Naive thymus-derived CD4-positive, alpha-beta T cell (primary cell): ENCODE results near the gene NRN1L. TPM values are rescaled to one million over a fixed set of nuclear protein-coding genes. Genes with fewer than 3 reads are reported as not detected.
"Not testable (repeated sequence)": the region's sequence is repeated elsewhere in the genome, so short reads cannot be mapped to it uniquely, and the experiment has no call there.

Experiments
- ATAC-seq: fragments of 150-1000 bp; cut with Tn5 transposase; 2 replicates; pipeline ENCODE4 v1.10.0; 2021; ENCODE audit warnings: mild to moderate bottlenecking, moderate library complexity
- CTCF ChIA-PET: fragments of 350-600 bp; sonication (Branson Sonifier 250); formaldehyde crosslinking; loops from one replicate; lab custom pipeline; 2021; ENCODE audit warnings: antibody characterized with exemption; lab: Charles Lee
- POLR2A ChIA-PET: fragments of 350-600 bp; sonication (Branson Sonifier 250); formaldehyde crosslinking; loops from one replicate; lab custom pipeline; 2021; ENCODE audit warnings: antibody characterized with exemption, inconsistent platforms; lab: Charles Lee
- DNase-seq, 9 donors: peaks; one replicate each; pipeline versions ENCODE4 v3.0.0 to v3.0.0-alpha.2; 2020 to 2022; ENCODE audit warnings: mixed read lengths in 1 of 9
- H3K27ac ChIP-seq: one replicate; pipeline ENCODE4 v1.7.0; 2013; ENCODE audit warnings: mild to moderate bottlenecking, low read depth, low read length, moderate library complexity
- H3K27me3 ChIP-seq, 2 donors: one replicate each; pipeline ENCODE4 v1.7.0; 2013; ENCODE audit warnings: low read length in 2 of 2, mild to moderate bottlenecking in 2 of 2, moderate library complexity in 2 of 2; ENCODE audit not compliant: control insufficient read depth in 2 of 2, insufficient read depth in 2 of 2
- H3K36me3 ChIP-seq, 3 experiments: 1 replicate in 2 of 3; 2 replicates in 1 of 3; pipeline ENCODE4 v1.7.0; 2013; ENCODE audit warnings: low read length in 3 of 3, mild to moderate bottlenecking in 3 of 3, moderate library complexity in 1 of 3; ENCODE audit not compliant: insufficient read depth in 3 of 3, control insufficient read depth in 2 of 3
- H3K4me1 ChIP-seq, 2 donors: one replicate each; pipeline ENCODE4 v1.7.0; 2013; ENCODE audit warnings: low read length in 2 of 2, mild to moderate bottlenecking in 2 of 2, moderate library complexity in 1 of 2; ENCODE audit not compliant: control insufficient read depth in 2 of 2, insufficient read depth in 2 of 2
- H3K4me3 ChIP-seq: 2 replicates; pipeline ENCODE4 v1.7.0; 2013; ENCODE audit warnings: mild to moderate bottlenecking, low read length
- H3K9me3 ChIP-seq, 3 experiments: 1 replicate in 2 of 3; 2 replicates in 1 of 3; pipeline ENCODE4 v1.7.0; 2013; ENCODE audit warnings: low read length in 3 of 3; ENCODE audit not compliant: control insufficient read depth in 2 of 3
- H3K27ac Mint-ChIP-seq, 9 donors: one replicate each; pipeline ENCODE4 v1.8.0; 2020 to 2022; ENCODE audit warnings: mixed read lengths in 9 of 9, mild to moderate bottlenecking in 8 of 9, moderate library complexity in 5 of 9, inconsistent platforms in 2 of 9
- H3K27me3 Mint-ChIP-seq, 5 donors: one replicate each; pipeline ENCODE4 v1.8.0; 2021 to 2022; ENCODE audit warnings: mixed read lengths in 5 of 5, mild to moderate bottlenecking in 1 of 5
- H3K36me3 Mint-ChIP-seq, 5 donors: one replicate each; pipeline ENCODE4 v1.8.0; 2020 to 2022; ENCODE audit warnings: mixed read lengths in 5 of 5, mild to moderate bottlenecking in 3 of 5, inconsistent platforms in 1 of 5
- H3K4me1 Mint-ChIP-seq, 7 donors: one replicate each; pipeline ENCODE4 v1.8.0; 2020 to 2022; ENCODE audit warnings: mixed read lengths in 7 of 7, mild to moderate bottlenecking in 3 of 7, inconsistent platforms in 1 of 7
- H3K4me3 Mint-ChIP-seq, 10 donors: one replicate each; pipeline ENCODE4 v1.8.0; 2020 to 2022; ENCODE audit warnings: mild to moderate bottlenecking in 10 of 10, mixed read lengths in 10 of 10, moderate library complexity in 6 of 10, inconsistent platforms in 2 of 10
- H3K9me3 Mint-ChIP-seq, 11 donors: one replicate each; pipeline ENCODE4 v1.8.0; 2020 to 2022; ENCODE audit warnings: mixed read lengths in 11 of 11, mild to moderate bottlenecking in 4 of 11, inconsistent platforms in 1 of 11, moderate library complexity in 1 of 11
- intact Hi-C, 2 donors: fragments of 100-400 bp; cut with micrococcal nuclease; formaldehyde crosslinking; loops; one replicate each; pipeline ENCODE4 v1.15.1; 2023
- polyA plus RNA-seq, 2 donors: library from polyadenylated mRNA; unstranded; fragments of 300-500 nt; fragmentation: Illumina TruSeq; gene quantifications; one replicate each; pipeline ENCODE4 v1.2.3, GENCODE V29; 2021
- total RNA-seq, 6 experiments: library from RNA in 5 of 6; stranded (reverse) in 5 of 6; gene quantifications; 1 replicate in 5 of 6; 2 replicates in 1 of 6; pipeline ENCODE4 v1.2.3 and lab custom pipeline; 2021 to 2026

NRN1L gene
- total and polyA plus RNA-seq, 7 experiments from 2014 or later: 1.1 to 6.4 (median 3.2) TPM; not detected in 2

DNA sequence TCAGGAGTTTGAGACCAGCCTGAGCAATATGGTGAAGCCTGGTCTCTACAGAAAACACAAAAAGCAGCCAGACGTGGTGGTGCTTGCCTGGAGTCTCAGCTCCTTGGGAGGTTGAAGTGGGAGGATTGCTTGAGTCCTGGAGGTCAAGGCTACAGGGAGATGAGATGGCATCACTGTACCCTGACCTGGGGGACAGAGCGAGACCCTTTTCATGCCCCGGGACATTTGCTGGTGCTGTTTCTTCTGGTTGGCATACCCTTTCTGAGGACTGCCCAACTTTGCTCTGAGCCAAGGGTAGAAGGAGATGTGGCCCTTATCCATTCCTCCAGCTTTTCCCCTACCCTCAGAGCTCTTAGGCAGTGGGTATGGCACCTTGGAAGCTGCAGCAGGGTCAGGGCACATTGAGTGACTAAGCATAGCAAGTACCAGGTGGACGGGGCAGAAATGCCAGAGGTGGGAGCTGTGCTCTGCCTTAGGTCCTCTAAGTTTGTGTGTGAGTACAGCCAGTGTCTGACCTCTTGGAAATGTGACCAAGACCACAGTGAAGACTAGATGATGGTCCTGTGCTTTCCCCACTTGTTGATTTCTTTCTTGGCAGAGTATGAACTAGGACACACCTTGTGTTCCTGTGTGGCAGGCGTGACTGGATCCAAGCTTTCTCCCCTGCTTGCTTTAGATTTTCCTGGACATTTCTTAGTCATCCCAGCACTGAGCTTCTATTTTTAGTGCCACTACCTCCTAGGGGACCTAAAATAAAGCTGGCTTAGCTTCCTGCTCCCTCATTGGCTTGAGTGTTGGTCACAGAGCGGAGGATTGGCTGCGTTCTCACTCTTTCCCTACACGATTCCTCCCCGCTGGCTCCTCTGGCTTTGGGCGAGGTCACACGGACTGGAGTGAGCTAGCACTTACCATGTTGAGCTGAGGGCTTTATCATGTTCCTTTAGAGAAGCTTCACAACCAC lies 21.8 kb upstream of the NRN1L start:
- H3K4me1 Mint-ChIP-seq: peaks cover 11 to 27% (median 16%) of the 10 kb centered on the region in 7 donors
- no peaks in the 10 kb centered on the region for H3K9me3 ChIP-seq
- POLR2A ChIA-PET: interaction anchor here (0.5 to 1.8 kb wide), 3 partner anchors 14 to 44 kb away, joined by 3 to 5 read pairs (median 5); no protein-coding TSS in a partner anchor
- DNase-seq (no peak), ATAC-seq (no peak)
- no peak overlapping the region for H3K4me3 ChIP-seq
- H3K27me3 Mint-ChIP-seq: no peaks in the 10 kb centered on the region
- H3K27ac ChIP-seq: no peak overlapping the region
- H3K27ac Mint-ChIP-seq: peak overlapping the region in 5 of 9 donors; percentile 23 to 78 (median 63)
- H3K36me3 ChIP-seq: peaks cover 0 to 46% (median 0%) of the 10 kb centered on the region in 3 experiments
- no peaks in the 10 kb centered on the region for H3K27me3 ChIP-seq
- H3K36me3 Mint-ChIP-seq: peaks cover 0 to 8% (median 0%) of the 10 kb centered on the region in 5 donors
- intact Hi-C loops: no loop called here
- H3K9me3 Mint-ChIP-seq: no peaks in the 10 kb centered on the region
- no peak overlapping the region for H3K4me3 Mint-ChIP-seq
- no peaks in the 10 kb centered on the region for H3K4me1 ChIP-seq
- CTCF ChIA-PET: interaction anchor here (0.6 to 1.6 kb wide), 6 partner anchors 21 to 253 kb away, joined by 3 to 5 read pairs (median 4); partner anchors contain the start of gene TSNAXIP1

DNA sequence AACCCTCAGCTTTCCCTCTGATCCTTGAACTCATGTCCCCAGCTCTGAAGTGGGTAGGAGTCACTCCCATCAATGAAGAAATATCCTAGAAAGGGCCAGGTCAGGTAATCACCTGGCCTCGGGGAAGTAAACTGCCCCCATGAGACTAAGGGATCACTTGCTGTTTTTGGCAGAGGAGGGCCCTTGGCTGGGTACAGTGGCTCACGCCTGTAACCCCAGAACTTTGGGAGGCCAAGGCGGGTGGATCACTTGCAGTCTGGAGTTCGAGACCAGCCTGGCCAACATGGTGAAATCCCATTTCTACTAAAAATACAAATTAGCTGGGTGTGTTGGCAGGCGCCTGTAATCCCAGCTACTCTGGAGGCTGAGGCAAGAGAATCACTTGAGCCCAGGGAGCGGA lies 20.6 kb upstream of the NRN1L start:
- not testable (repeated sequence) for H3K9me3 ChIP-seq, H3K36me3 Mint-ChIP-seq, H3K27me3 Mint-ChIP-seq, H3K9me3 Mint-ChIP-seq, H3K27me3 ChIP-seq, H3K4me3 Mint-ChIP-seq, ATAC-seq, H3K27ac Mint-ChIP-seq, H3K4me3 ChIP-seq, H3K27ac ChIP-seq, DNase-seq, H3K4me1 ChIP-seq
- ChIA-PET CTCF (interaction anchor here (0.6 to 1.6 kb wide), 2 partner anchors 48 to 550 kb away, joined by 3 to 4 read pairs; no protein-coding TSS in a partner anchor), POLR2A (interaction anchor here (0.7 kb wide), 2 partner anchors 152 to 244 kb away, joined by 3 read pairs; no protein-coding TSS in a partner anchor)
- H3K36me3 ChIP-seq: peaks cover 0 to 56% (median 4%) of the 10 kb centered on the region in 3 experiments
- peaks cover 4 to 16% (median 8%) of the 10 kb centered on the region in 7 donors for H3K4me1 Mint-ChIP-seq
- intact Hi-C loops: loop anchor here in 1 of 2 donors (2.0 kb wide), 2 partner anchors 17 to 191 kb away; partner anchors contain the start of genes CENPT and NUTF2

DNA sequence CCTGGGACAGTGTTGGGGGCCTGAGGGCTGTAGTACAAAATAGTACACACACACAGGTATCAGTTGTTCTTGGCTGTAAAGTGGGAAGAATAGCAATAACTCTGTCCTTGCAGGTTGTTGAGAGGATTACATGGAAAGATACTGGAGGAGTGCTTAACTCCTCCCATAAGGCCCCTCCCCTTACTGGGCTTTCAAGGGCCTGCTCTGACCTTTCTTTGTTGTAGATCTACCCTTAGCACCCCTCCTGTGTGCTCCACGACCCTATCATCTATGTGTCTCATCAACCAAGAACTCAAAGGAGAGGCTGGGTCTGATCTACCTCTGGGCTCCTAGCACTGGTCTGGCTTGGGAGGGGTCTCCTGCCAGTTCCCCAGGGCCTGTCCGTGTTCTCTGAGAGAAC lies 20.1 kb upstream of the NRN1L start:
- no peaks in the 10 kb centered on the region for H3K4me1 ChIP-seq
- Mint-ChIP-seq H3K27me3 (no peaks in the 10 kb centered on the region), H3K36me3 (peaks cover 0 to 5% (median 0%) of the 10 kb centered on the region in 5 donors), H3K27ac (peak overlapping the region in 3 of 9 donors; percentile 25 to 66 (median 60)), H3K9me3 (no peaks in the 10 kb centered on the region), H3K4me3 (no peak overlapping the region), H3K4me1 (peaks cover 4 to 16% (median 8%) of the 10 kb centered on the region in 7 donors)
- ATAC-seq (no peak), DNase-seq (no peak)
- H3K27ac ChIP-seq: no peak overlapping the region
- peaks cover 0 to 57% (median 4%) of the 10 kb centered on the region in 3 experiments for H3K36me3 ChIP-seq
- intact Hi-C loops: loop anchor here in 1 of 2 donors (2.0 kb wide), 2 partner anchors 18 to 192 kb away; partner anchors contain the start of genes CENPT and NUTF2
- POLR2A ChIA-PET: interaction anchor here (0.6 to 0.7 kb wide), 2 partner anchors 245 to 359 kb away, joined by 3 read pairs; no protein-coding TSS in a partner anchor
- no peak overlapping the region for H3K4me3 ChIP-seq
- CTCF ChIA-PET: interaction anchor here (0.6 to 2.0 kb wide), 2 partner anchors 343 to 551 kb away, joined by 3 to 5 read pairs; no protein-coding TSS in a partner anchor
- no peaks in the 10 kb centered on the region for H3K27me3 ChIP-seq
- no peaks in the 10 kb centered on the region for H3K9me3 ChIP-seq

GRCh38 chr16:67865318-67865717 lies 19.4 kb upstream of the NRN1L start:
- Histone ChIP-seq H3K4me3 (no peak overlapping the region), H3K36me3 (peaks cover 0 to 61% (median 4%) of the 10 kb centered on the region in 3 experiments), H3K27ac (no peak overlapping the region), H3K4me1 (no peaks in the 10 kb centered on the region), H3K9me3 (no peaks in the 10 kb centered on the region), H3K27me3 (no peaks in the 10 kb centered on the region)
- H3K27me3 Mint-ChIP-seq: no peaks in the 10 kb centered on the region
- H3K4me3 Mint-ChIP-seq: no peak overlapping the region
- DNase-seq (peak in 2 of 9 donors; percentile 18 to 19), ATAC-seq (peak; percentile 64)
- intact Hi-C loops: loop anchor here (1.0 to 2.0 kb wide), 5 partner anchors 19 to 344 kb away; partner anchors contain the start of genes CENPT (in 1 of the 2) and NUTF2 (in 1 of the 2)
- no peaks in the 10 kb centered on the region for H3K9me3 Mint-ChIP-seq
- POLR2A ChIA-PET: interaction anchor here (0.6 kb wide), 1 partner anchor 49 kb away, joined by 5 read pairs; no protein-coding TSS in a partner anchor
- peaks cover 4 to 16% (median 8%) of the 10 kb centered on the region in 7 donors for H3K4me1 Mint-ChIP-seq
- CTCF ChIA-PET: interaction anchor here (0.6 to 2.0 kb wide), 8 partner anchors 9 to 344 kb away, joined by 3 to 6 read pairs (median 4); partner anchors contain the start of gene NFATC3
- peak overlapping the region in 1 of 9 donors; percentile 65 for H3K27ac Mint-ChIP-seq
- H3K36me3 Mint-ChIP-seq: peaks cover 0 to 8% (median 0%) of the 10 kb centered on the region in 5 donors

- Mint-ChIP-seq H3K27ac (peak overlapping the region in 3 of 9 donors; percentile 31 to 77 (median 65)), H3K27me3 (no peaks in the 10 kb centered on the region), H3K4me1 (peaks cover 0 to 10% (median 8%) of the 10 kb centered on the region in 7 donors), H3K9me3 (no peaks in the 10 kb centered on the region), H3K36me3 (peaks cover 0 to 9% (median 4%) of the 10 kb centered on the region in 5 donors), H3K4me3 (no peak overlapping the region)
- H3K36me3 ChIP-seq: peaks cover 0 to 37% (median 4%) of the 10 kb centered on the region in 3 experiments
- CTCF ChIA-PET: interaction anchor here (1.6 kb wide), 1 partner anchor 53 kb away, joined by 5 read pairs; no protein-coding TSS in a partner anchor
- H3K4me3 ChIP-seq: no peak overlapping the region
- peaks cover 4 to 7% of the 10 kb centered on the region in 2 donors for H3K4me1 ChIP-seq
- intact Hi-C loops: no loop called here
- no peak for DNase-seq
- H3K9me3 ChIP-seq: no peaks in the 10 kb centered on the region
- no peak overlapping the region for H3K27ac ChIP-seq
- no peak for ATAC-seq
- POLR2A ChIA-PET: no interaction called here
- no peaks in the 10 kb centered on the region for H3K27me3 ChIP-seq
These were observed 16.4 kb upstream of the NRN1L start for GRCh38 chr16:67868290-67868689.

GRCh38 chr16:67869653-67870052 lies 15.0 kb upstream of the NRN1L start:
- peak overlapping the region in 1 of 9 donors; percentile 38 for H3K27ac Mint-ChIP-seq

More at GRCh38 chr16:67869653-67870052, 15.0 kb upstream of the NRN1L start:
- Mint-ChIP-seq H3K4me1 (peaks cover 12 to 23% (median 19%) of the 10 kb centered on the region in 7 donors), H3K36me3 (peaks cover 0 to 9% (median 4%) of the 10 kb centered on the region in 5 donors), H3K9me3 (no peaks in the 10 kb centered on the region), H3K27me3 (no peaks in the 10 kb centered on the region), H3K4me3 (no peak overlapping the region)
- DNase-seq (no peak), ATAC-seq (no peak)
- Histone ChIP-seq H3K4me3 (no peak overlapping the region), H3K36me3 (peaks cover 0 to 36% (median 4%) of the 10 kb centered on the region in 3 experiments), H3K4me1 (peaks cover 16% of the 10 kb centered on the region in 2 donors), H3K27ac (no peak overlapping the region), H3K9me3 (no peaks in the 10 kb centered on the region), H3K27me3 (no peaks in the 10 kb centered on the region)
- ChIA-PET POLR2A (no interaction called here), CTCF (interaction anchor here (0.9 kb wide), 1 partner anchor 53 kb away, joined by 3 read pairs; no protein-coding TSS in a partner anchor)
- intact Hi-C loops: loop anchor here in 1 of 2 donors (5.0 kb wide), 1 partner anchor 37 kb away; no protein-coding TSS in a partner anchor
